ENCODE data around the gene THRAP3. TPM values are rescaled to one million over a fixed set of nuclear protein-coding genes. Genes with fewer than 3 reads are reported as not detected.

The THRAP3 gene, protein sequence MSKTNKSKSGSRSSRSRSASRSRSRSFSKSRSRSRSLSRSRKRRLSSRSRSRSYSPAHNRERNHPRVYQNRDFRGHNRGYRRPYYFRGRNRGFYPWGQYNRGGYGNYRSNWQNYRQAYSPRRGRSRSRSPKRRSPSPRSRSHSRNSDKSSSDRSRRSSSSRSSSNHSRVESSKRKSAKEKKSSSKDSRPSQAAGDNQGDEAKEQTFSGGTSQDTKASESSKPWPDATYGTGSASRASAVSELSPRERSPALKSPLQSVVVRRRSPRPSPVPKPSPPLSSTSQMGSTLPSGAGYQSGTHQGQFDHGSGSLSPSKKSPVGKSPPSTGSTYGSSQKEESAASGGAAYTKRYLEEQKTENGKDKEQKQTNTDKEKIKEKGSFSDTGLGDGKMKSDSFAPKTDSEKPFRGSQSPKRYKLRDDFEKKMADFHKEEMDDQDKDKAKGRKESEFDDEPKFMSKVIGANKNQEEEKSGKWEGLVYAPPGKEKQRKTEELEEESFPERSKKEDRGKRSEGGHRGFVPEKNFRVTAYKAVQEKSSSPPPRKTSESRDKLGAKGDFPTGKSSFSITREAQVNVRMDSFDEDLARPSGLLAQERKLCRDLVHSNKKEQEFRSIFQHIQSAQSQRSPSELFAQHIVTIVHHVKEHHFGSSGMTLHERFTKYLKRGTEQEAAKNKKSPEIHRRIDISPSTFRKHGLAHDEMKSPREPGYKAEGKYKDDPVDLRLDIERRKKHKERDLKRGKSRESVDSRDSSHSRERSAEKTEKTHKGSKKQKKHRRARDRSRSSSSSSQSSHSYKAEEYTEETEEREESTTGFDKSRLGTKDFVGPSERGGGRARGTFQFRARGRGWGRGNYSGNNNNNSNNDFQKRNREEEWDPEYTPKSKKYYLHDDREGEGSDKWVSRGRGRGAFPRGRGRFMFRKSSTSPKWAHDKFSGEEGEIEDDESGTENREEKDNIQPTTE
- total RNA-seq, result 100 to 1,000 TPM; 128 to 129 TPM

DNA sequence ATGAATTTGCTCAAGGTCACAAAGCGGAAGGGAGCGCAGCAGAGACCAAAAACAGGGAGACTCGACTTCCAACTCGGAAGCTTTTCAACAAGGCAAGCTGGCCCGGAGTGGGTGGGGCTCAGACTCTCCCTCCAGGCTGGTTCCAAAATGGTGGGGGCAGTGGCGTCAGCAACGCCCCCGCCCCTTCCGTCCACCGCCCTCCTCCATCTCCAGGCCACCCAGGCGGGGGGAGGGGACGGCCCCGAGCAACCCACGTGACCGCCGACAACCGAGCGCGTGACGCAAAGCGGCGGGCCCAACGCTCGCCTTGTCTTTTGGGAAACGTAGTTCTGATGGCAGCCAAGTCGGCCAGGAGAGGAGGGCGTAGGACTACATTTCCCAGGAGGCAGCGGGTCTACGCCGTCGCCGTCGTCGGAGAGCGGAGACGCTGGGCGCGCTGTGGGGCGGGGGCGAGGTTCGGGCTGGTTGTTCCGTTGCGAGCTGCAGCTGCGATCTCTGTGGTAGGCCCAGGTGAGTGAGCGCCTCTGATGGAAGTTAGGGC, at the start of gene THRAP3:
THRAP3 (plus strand) TSS at position 448 of the 541 bp plus-strand sequence. CDS start 58,121 bp downstream, outside the sequence.

DNA sequence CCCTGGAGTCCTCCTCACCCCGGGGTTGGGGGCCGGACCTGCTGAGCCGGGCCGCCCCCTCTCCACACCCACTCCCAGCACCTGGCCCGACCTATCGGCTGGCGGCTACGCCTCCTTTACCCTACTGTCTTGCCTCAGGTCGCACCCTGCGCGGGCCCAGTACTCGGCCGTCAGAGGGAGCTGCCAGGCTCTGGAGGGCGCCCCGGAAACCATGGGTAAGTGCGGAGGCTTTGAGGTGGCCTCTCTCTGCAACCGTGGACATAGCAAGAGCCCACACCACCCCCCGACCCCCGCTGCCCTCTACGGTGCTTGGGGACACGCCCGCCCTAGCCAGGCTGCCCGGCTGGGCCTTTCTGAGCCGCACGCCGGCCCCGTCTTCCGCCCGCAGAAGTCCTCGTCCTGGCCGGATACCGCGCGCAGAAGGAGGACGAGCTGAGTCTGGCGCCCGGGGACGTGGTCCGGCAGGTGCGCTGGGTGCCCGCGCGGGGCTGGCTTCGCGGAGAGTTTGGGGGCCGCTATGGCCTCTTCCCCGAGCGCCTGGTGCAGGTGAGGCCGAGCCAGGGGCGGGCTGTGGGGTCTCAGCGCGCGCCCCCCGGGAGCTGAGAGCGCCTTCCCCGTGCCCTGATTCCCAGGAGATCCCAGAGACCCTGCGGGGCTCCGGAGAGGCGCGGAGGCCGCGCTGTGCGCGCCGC, 82.1 kb downstream of the THRAP3 start, which contains the start of gene SH3D21:
SH3D21 (plus strand) TSS at position 159 of the 692 bp plus-strand sequence; CDS start at position 212, 53 bp downstream.

DNA sequence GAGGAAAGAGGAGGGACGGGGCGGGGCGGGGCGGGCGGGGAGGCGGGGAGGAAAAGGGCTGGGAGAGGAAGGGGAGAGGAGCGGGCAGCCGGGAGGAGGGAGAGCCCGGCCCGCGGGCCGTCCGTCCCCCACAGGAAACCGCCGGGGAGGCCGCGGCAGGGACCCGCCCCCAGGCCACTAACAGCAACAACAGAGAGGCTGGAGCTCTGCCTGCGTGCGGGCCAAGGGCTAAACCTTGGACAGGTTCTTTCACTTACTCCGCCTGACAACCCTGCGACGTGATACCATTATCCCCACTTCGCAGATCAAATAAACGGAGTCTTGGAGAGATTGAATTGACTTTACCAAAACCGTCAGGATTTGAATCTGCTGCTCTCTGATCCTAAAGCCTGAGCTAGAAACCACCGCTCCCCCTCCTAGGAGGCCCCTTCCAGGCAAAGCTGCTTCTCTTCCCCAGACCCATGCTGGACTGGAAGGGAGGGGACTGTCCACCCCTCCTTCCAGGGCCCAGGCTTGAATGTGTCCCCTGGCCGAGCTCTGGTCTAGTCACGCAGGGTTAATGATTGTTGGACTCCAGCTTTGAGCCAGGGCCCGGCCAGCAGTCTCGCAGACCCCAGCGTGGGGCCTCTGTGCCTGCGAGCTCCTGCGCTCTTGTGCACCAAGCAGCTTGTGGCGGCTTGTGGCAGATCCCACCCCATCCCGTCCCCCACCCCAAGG, 99.6 kb downstream of the THRAP3 start, which contains the start of gene EVA1B:
EVA1B (minus strand) TSS at position 10 of the 717 bp plus-strand sequence. CDS start 608 bp downstream, outside the sequence.

Other genes starting within 250 kb of the THRAP3 start
- not detected for gene TEKT2, start 140.3 kb upstream of the THRAP3 start, total RNA-seq
- gene ADPRS, start 135.6 kb upstream of the THRAP3 start, total RNA-seq, result 10 to 100 TPM; 25.0 to 27.1 TPM
- gene COL8A2, start 99.2 kb upstream of the THRAP3 start, total RNA-seq, result not detected
- gene TRAPPC3, start 75.0 kb upstream of the THRAP3 start, total RNA-seq, result 10 to 100 TPM; 55.6 to 56.2 TPM
- 100 to 1,000 TPM; 187 to 203 TPM for gene MAP7D1, start 68.3 kb upstream of the THRAP3 start, total RNA-seq
- 10 to 100 TPM; 10.2 to 12.1 TPM for gene SH3D21, start 81.9 kb downstream of the THRAP3 start, total RNA-seq
- gene EVA1B, start 99.2 kb downstream of the THRAP3 start, total RNA-seq, result 10 to 100 TPM; 11.9 to 12.4 TPM
- gene STK40, start 161.5 kb downstream of the THRAP3 start, total RNA-seq, result 10 to 100 TPM; 58.7 to 61.6 TPM
- 10 to 100 TPM; 34.4 to 39.3 TPM for gene LSM10, start 173.5 kb downstream of the THRAP3 start, total RNA-seq
- gene OSCP1, start 226.0 kb downstream of the THRAP3 start, total RNA-seq, result under 1 TPM; 0.71 to 0.94 TPM
- 10 to 100 TPM; 91.4 to 95.0 TPM for gene MRPS15, start 239.9 kb downstream of the THRAP3 start, total RNA-seq